Left ventricle myocardium superior (tissue), 1 donor: ENCODE measurements around the gene NBEA. TPM values are rescaled to one million over a fixed set of nuclear protein-coding genes. Genes with fewer than 3 reads are reported as not detected.

Experiments
- ATAC-seq: fragments of 200-7000 bp; cut with Tn5 transposase; one replicate; pipeline ENCODE4 v1.9.1; 2020; ENCODE audit warnings: mild to moderate bottlenecking, moderate library complexity
- DNase-seq: peaks from one replicate; pipeline ENCODE4 v3.0.0-alpha.2; 2020
- intact Hi-C: fragments of 100-400 bp; cut with micrococcal nuclease; formaldehyde crosslinking; loops from one replicate; pipeline ENCODE4 v1.11.0; 2022
- total RNA-seq: library from RNA; stranded (reverse); fragmentation: NEBNext Ultra II Directional; extraction: Animal tissue kit (Norgen Biotek cat#: 25700); gene quantifications from one replicate; pipeline ENCODE4 v1.2.1, GENCODE V29; 2021
- donor health status: DM: no; HTN: yes; CAD: no; lungs with severe emphysema.

Gene NBEA
- total RNA-seq, 1 donor from 2014 or later: 20.7 TPM

GRCh38 chr13:35699825-35700510 lies 757.9 kb downstream of the NBEA start:
- DNase-seq (peak; percentile 59), ATAC-seq (peak; percentile 34)
- intact Hi-C loops: no loop called here

DNA sequence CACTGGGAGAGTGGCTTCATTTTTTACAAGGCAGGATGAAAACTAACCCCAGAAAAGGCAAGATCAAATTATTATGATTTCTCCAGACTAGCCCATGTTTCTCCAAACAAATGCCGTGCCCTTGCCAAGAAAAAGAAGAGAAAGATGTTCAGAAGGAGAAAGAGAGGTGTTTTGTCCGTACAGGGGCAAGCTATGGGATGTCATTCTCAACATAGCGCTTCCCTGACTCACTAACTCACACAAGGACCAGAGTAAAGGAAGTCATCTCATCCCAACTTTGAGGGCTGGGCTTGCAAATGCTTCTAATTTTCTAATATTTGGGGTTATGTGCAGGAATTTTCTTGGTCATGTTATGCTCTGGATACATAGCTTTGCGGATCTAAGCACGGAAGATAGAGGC lies 758.6 kb downstream of the NBEA start:
- DNase-seq (no peak), ATAC-seq (no peak)
- intact Hi-C loops: no loop called here

- DNase-seq (no peak), ATAC-seq (peak; percentile 38)
- intact Hi-C loops: no loop called here
These were observed 760.2 kb downstream of the NBEA start for GRCh38 chr13:35702316-35702715.

- ATAC-seq (peak; percentile 39), DNase-seq (no peak)
- intact Hi-C loops: no loop called here
These were observed 761.0 kb downstream of the NBEA start for GRCh38 chr13:35703061-35703460.

- DNase-seq (no peak), ATAC-seq (no peak)
- intact Hi-C loops: no loop called here
These were observed 762.3 kb downstream of the NBEA start for GRCh38 chr13:35704331-35704730.

DNA sequence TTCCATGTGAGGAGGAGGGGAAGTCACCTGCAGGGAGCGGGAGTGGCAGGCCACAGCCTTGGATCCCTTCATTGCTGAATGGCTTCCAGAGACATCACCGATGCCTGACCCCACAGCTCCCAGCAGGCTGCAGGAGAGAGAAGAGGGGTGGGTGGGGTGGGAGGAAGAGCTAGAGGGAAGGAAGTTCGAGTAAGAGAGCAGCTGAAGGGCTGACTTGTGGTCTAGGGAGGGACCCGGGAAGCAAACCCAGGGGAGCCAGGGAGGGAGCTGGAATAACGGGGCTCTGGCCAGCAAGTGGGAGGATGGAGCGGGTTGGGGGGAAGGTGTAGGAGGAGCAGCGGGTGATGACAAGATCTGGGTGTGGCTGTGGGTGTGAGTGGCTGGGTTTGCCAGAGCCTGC lies 764.2 kb downstream of the NBEA start:
- no peak for DNase-seq
- ATAC-seq: peak; percentile 18
- intact Hi-C loops: no loop called here

GRCh38 chr13:35706721-35707120 lies 764.7 kb downstream of the NBEA start:
- no peak for ATAC-seq
- intact Hi-C loops: no loop called here
- DNase-seq: no peak

- ATAC-seq (no peak), DNase-seq (no peak)
- intact Hi-C loops: no loop called here
These were observed 769.8 kb downstream of the NBEA start for GRCh38 chr13:35711909-35712308.

DNA sequence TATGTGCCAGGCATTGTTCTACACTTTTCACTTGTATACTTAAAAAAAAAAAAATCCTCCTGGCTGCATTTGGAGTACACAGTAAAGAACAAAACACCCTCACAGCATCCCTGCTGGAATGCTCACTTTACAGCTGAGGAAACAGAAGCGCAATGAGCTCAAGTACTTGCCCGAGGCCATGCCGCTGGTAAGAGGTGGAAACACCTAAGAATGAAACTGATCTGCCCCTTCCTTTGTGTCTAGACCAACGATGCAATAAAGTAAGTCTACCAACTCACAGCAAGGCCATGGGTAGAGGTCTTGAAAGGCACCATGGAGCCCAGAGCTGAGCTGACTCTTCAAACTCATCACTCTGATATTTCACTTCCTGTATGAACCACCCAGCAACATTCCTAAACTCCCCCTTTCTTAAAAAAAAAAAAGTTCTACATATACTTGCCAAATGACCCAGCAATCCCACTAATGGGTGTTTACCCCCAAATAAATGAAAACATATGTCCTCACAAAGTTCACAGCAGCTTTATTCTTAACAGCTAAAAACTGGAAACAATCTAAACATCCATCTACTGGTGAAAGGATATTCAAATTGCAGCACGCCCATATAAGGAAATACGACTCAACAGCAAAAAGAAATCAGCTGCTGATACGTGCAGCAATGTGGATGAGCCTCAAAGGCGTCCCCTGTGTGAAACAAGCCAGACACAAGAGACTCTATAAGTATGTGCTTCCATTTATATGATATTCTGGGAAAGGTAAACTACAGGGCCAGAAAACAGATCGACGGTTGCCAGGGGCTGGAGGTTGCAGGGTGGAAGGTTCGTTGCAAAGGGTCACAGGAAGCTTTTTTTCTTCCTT lies 771.1 kb downstream of the NBEA start:
- intact Hi-C loops: no loop called here
- DNase-seq (no peak), ATAC-seq (no peak)

- no peak for ATAC-seq
- intact Hi-C loops: no loop called here
- DNase-seq: no peak
These were observed 772.1 kb downstream of the NBEA start for GRCh38 chr13:35714121-35714520.

GRCh38 chr13:35714588-35715377 lies 772.7 kb downstream of the NBEA start:
- ATAC-seq: peak; percentile 81
- intact Hi-C loops: no loop called here
- peak; percentile 76 for DNase-seq

DNA sequence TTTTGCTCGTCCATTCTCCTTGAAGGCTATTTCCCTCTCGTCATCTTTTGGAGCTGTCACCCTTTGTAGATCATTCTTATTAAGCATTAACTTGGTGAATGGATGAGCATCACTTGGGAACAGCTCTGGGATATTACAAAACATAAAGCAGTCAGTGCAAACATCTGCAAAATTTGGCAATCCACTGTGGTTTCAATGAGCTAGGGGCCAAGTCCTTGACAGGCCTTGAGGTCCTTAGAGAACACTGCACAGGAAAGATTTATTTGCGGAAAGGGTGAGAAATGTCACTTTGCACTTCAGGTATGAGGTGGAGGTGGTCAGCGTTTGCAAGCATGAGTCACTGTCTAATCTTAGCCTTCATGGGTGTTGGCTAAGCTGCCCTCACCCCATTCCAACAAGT lies 774.1 kb downstream of the NBEA start:
- DNase-seq (no peak), ATAC-seq (peak; percentile 72)
- intact Hi-C loops: no loop called here

- DNase-seq: no peak
- intact Hi-C loops: no loop called here
- peak; percentile 15 for ATAC-seq
These were observed 774.7 kb downstream of the NBEA start for GRCh38 chr13:35716729-35717128.

DNA sequence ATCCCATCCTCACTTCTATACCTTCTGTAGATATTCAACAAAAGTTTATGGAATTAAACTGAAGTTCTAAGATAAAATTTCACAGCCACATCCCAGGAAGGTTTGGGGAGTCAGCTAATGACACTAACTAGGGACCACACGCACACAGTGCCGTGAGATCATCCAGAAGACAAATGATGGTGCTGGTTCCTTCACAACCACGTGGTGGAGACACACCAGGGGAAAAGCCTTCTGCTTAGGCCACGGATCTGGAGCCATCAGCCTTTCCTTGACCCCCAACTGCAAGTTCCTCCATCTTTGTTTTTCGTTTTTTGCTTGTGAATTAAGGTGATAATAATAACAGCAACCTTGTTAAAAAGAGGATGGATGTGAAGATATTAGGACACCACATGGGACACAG lies 776.0 kb downstream of the NBEA start:
- ATAC-seq: no peak
- DNase-seq: no peak
- intact Hi-C loops: no loop called here

DNA sequence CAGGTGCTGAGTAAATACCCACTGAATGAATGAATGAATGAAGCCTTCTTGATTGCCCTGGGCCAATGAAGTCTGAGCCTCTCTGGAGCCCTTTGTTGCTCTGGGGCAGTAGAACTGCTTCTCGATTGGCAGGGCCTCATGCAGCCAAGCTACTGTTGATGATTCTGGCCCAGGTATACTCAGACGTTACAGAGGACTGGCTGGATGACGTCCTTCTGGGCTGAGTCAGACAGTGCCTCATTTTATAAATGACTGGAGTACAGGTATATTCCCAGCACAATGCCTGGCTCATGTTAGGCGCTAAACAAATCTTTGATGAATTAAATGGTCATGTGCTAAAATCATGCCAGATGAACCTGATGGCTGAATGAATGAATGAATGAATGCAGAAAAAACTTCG lies 778.2 kb downstream of the NBEA start:
- intact Hi-C loops: no loop called here
- DNase-seq (no peak), ATAC-seq (no peak)

DNA sequence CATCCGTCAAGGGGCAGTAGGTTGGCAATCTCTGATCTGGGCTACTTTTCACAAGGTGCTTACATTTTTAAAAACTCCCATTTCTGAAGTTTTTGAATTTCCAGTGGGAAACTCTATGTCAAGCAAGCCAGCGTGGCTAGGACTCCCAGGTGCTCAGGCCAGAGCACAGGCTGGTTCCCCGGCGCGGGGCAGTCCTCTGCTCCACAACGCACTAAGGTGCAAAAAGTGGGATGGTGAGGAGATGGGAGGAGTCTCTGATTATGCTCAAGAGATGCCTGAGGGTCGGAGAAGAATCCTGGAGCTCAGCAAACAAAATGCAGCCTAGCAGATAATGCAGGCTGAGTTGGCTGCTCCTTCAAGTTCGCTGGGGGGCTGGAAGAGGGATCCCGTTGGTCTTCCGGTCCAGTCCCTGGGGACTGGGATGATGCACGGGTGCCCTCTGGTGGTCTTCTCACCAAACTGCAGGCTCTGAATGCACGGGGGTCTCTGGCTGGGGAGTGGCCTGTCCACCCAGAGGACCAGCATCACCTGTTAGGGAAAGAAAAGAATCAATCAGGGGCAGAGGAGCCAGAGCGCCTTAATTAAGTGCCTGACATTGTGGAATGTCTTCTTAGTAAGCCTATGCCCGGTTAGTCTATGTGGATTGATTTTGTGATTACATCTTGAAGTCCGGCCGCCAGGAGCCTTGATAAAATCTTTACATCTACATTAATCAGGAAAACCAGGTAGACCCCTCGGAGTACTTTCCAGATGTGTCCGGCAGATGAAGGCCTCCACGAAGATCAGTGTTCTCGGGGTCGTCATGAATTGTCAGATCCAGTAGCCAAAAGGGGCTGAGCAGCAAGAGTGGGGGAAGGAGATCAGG lies 778.9 kb downstream of the NBEA start:
- ATAC-seq: no peak
- intact Hi-C loops: no loop called here
- peak; percentile 64 for DNase-seq
